HT-29 (cell line): ENCODE data around the gene PCDHB12. TPM values are rescaled to one million over a fixed set of nuclear protein-coding genes. Genes with fewer than 3 reads are reported as not detected.
A peak's percentile ranks its signal among the peaks of the same experiment; 100 is the strongest.
"Not testable (repeated sequence)": the region's sequence is repeated elsewhere in the genome, so short reads cannot be mapped to it uniquely, and the experiment has no call there.

ENCODE experiments used
- DNase-seq: peaks from one replicate; pipeline ENCODE4 v3.0.0-alpha.2; 2015; ENCODE audit warnings: low spot score
- total RNA-seq: library from RNA; depleted of rRNA; stranded (reverse); fragments of >200 nt; shearing (Covaris generic); gene quantifications from 2 replicates; pipeline ENCODE4 v1.2.3, GENCODE V29; 2014; rRNA removed

PCDHB12 gene
- 0.13 and 0.18 TPM in 2 replicates for total RNA-seq

- DNase-seq, result no peak
These were observed at the start of gene PCDHB12 for GRCh38 chr5:141208478-141208877. PCDHB12 (plus strand) TSS chr5:141208719; CDS start chr5:141208908, 189 bp downstream.

GRCh38 chr5:141172381-141173204 lies 35.9 kb upstream of the PCDHB12 start, which contains the start of gene PCDHB7:
PCDHB7 (plus strand) TSS chr5:141172644; CDS start chr5:141172836, 192 bp downstream.
- DNase-seq, result peak; percentile 16

GRCh38 chr5:141174291-141175104 lies 34.0 kb upstream of the PCDHB12 start:
- not testable (repeated sequence) for DNase-seq

- DNase-seq, result no peak
These were observed 32.6 kb upstream of the PCDHB12 start for GRCh38 chr5:141175933-141176332.

- not testable (repeated sequence) for DNase-seq
These were observed 30.8 kb upstream of the PCDHB12 start, which contains the start of gene PCDHB8 for GRCh38 chr5:141177577-141178191. PCDHB8 (plus strand) TSS chr5:141177790; CDS start chr5:141178035, 245 bp downstream.

GRCh38 chr5:141179371-141179770 lies 29.1 kb upstream of the PCDHB12 start:
- not testable (repeated sequence) for DNase-seq

GRCh38 chr5:141179876-141180275 lies 28.6 kb upstream of the PCDHB12 start:
- DNase-seq, result not testable (repeated sequence)

GRCh38 chr5:141180313-141180712 lies 28.2 kb upstream of the PCDHB12 start:
- DNase-seq, result no peak

GRCh38 chr5:141182248-141182647 lies 26.3 kb upstream of the PCDHB12 start, which contains the start of gene PCDHB16:
PCDHB16 (plus strand) TSS chr5:141182387; CDS start chr5:141182560, 173 bp downstream.
- peak; percentile 35 for DNase-seq

GRCh38 chr5:141184117-141184855 lies 24.2 kb upstream of the PCDHB12 start:
- not testable (repeated sequence) for DNase-seq

GRCh38 chr5:141186897-141187512 lies 21.5 kb upstream of the PCDHB12 start, which contains the start of gene PCDHB9:
PCDHB9 (plus strand) TSS chr5:141187161; CDS start chr5:141187319, 158 bp downstream.
- DNase-seq, result no peak

GRCh38 chr5:141188682-141189081 lies 19.8 kb upstream of the PCDHB12 start:
- not testable (repeated sequence) for DNase-seq

GRCh38 chr5:141189131-141189530 lies 19.4 kb upstream of the PCDHB12 start:
- DNase-seq, result not testable (repeated sequence)

GRCh38 chr5:141192110-141192725 lies 16.3 kb upstream of the PCDHB12 start, which contains the start of gene PCDHB10:
PCDHB10 (plus strand) TSS chr5:141192353; CDS start chr5:141192553, 200 bp downstream.
- DNase-seq, result peak; percentile 54

- DNase-seq, result not testable (repeated sequence)
These were observed 14.2 kb upstream of the PCDHB12 start for GRCh38 chr5:141194332-141194731.

GRCh38 chr5:141196363-141196762 lies 12.2 kb upstream of the PCDHB12 start:
- no peak for DNase-seq

GRCh38 chr5:141199359-141200235 lies 8.9 kb upstream of the PCDHB12 start, which contains the start of gene PCDHB11:
PCDHB11 (plus strand) TSS chr5:141199627; CDS start chr5:141199775, 148 bp downstream.
- DNase-seq, result no peak

GRCh38 chr5:141201126-141201525 lies 7.4 kb upstream of the PCDHB12 start:
- not testable (repeated sequence) for DNase-seq
